Fibroblast of lung (primary cell): ENCODE data around the gene FCER2. TPM values are rescaled to one million over a fixed set of nuclear protein-coding genes. Genes with fewer than 3 reads are reported as not detected.

ENCODE experiments used
- DNase-seq, 2 donors: peaks; one replicate each; pipeline versions ENCODE4 v3.0.0 to v3.0.0-alpha.2; 2010; ENCODE audit warnings: low read depth in 2 of 2
- H2AFZ ChIP-seq: 2 replicates; pipeline ENCODE4 v1.5.1; 2012; ENCODE audit warnings: low read length, control low read depth, inconsistent platforms
- H3K27ac ChIP-seq: 2 replicates; pipeline ENCODE4 v1.5.1; 2011; ENCODE audit warnings: low read length, control low read depth; ENCODE audit not compliant: insufficient read depth
- H3K27me3 ChIP-seq: 2 replicates; pipeline ENCODE4 v1.5.1; 2011; ENCODE audit warnings: mild to moderate bottlenecking, low read length; ENCODE audit not compliant: control insufficient read depth, insufficient read depth
- H3K36me3 ChIP-seq: 2 replicates; pipeline ENCODE4 v1.5.1; 2011; ENCODE audit warnings: low read length; ENCODE audit not compliant: control insufficient read depth, insufficient read depth
- H3K4me1 ChIP-seq: 2 replicates; pipeline ENCODE4 v1.5.1; 2011; ENCODE audit warnings: low read length; ENCODE audit not compliant: control insufficient read depth, insufficient read depth; ENCODE audit errors: extremely low read depth
- H3K4me2 ChIP-seq: 2 replicates; pipeline ENCODE4 v1.5.1; 2011; ENCODE audit warnings: low read length, control low read depth; ENCODE audit not compliant: insufficient read depth; ENCODE audit errors: extremely low read depth
- H3K4me3 ChIP-seq, 4 experiments: fragments of 200-600 bp in 1 of 4; sonication (generic) in 1 of 4; replicated peaks in 1 of 4; 2 replicates each; pipeline ENCODE4 v1.5.1; 2011 to 2016; ENCODE audit warnings: low read length in 4 of 4, low read depth in 3 of 4, mild to moderate bottlenecking in 3 of 4, control low read depth in 2 of 4, inconsistent platforms in 1 of 4, mixed read lengths in 1 of 4; ENCODE audit not compliant: insufficient read depth in 1 of 4; ENCODE audit errors: control extremely low read depth in 1 of 4
- H3K79me2 ChIP-seq: 2 replicates; pipeline ENCODE4 v1.5.1; 2012; ENCODE audit warnings: mild to moderate bottlenecking, low read length, inconsistent platforms; ENCODE audit not compliant: control insufficient read depth, insufficient read depth
- H3K9ac ChIP-seq: 2 replicates; pipeline ENCODE4 v1.5.1; 2011; ENCODE audit warnings: mild to moderate bottlenecking, low read length, control low read depth; ENCODE audit not compliant: insufficient read depth
- H3K9me3 ChIP-seq: 2 replicates; pipeline ENCODE4 v1.5.1; 2012; ENCODE audit warnings: low read depth, low read length; ENCODE audit not compliant: control insufficient read depth, insufficient read depth
- H4K20me1 ChIP-seq: 2 replicates; pipeline ENCODE4 v1.5.1; 2011; ENCODE audit warnings: low read length; ENCODE audit not compliant: control insufficient read depth, insufficient read depth; ENCODE audit errors: extremely low read depth
- EZH2 ChIP-seq: IDR thresholded peaks from 2 replicates; pipeline ENCODE4 v1.5.1; 2012; ENCODE audit warnings: low read length, control low read depth, mild to moderate bottlenecking; ENCODE audit errors: missing control alignments
- polyA plus RNA-seq, 2 donors: library from polyadenylated mRNA; depleted of rRNA in 1 of 2; stranded (reverse) in 1 of 2; unstranded in 1 of 2; fragments of >200 nt; gene quantifications; 2 replicates each; pipeline ENCODE4 v1.2.1, GENCODE V29; 2011 to 2012; ENCODE audit warnings: missing spikeins in 1 of 2
- total RNA-seq: library from RNA; depleted of rRNA; stranded (reverse); fragments of >200 nt; gene quantifications from 2 replicates; pipeline ENCODE4 v1.2.1, GENCODE V29; 2014
- TF ChIP-seq, protein P1 (sequence below), 2 donors: IDR thresholded peaks in 1 of 2; conservative IDR thresholded peaks in 1 of 2; 1 replicate in 1 of 2; 2 replicates in 1 of 2; pipeline ENCODE4 v1.5.1; 2011 to 2012; ENCODE audit warnings: low read length in 2 of 2, control low read depth in 1 of 2, inconsistent platforms in 1 of 2, low read depth in 1 of 2, mild to moderate bottlenecking in 1 of 2

FCER2 gene
- total and polyA plus RNA-seq, 2 donors (not counting 1 experiment from before 2014, with no cell fraction given), result not detected

DNA sequence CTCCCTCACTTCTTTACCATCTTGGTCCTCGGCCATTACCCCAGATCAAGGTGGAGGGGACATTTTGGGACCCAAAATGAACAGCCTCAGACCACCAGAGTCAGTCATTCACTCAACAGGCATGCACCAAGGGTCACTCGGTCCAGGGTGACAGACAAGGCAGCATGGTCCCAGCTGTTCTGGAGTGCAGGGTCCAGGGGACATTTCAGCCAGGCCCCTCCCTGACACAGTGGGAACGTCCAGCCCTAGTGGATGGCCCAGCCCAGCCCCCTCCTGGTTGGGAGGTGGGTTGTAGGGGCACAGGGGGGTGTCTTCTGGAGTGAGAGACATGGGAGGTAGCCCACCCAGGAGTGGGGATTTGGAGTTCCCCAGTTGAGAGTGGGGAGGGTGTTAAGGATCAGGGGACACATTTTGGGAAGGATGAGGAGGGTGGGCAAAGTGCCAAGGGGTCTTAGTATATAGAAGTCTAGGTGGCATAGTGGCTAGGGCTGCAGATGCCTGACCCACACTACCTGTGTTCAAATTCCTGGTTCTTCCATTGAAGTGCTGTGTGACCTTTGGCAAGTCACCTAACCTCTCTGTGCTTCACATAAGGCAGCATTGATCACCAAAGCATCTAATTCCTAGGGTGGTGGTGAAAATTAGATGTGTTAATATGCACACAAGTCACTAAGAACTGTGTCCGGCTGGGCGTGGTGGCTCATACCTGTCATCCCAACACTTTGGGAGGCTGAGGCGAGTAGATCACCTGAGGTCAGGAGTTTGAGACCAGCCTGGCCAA is 2.5 kb upstream of the FCER2 start:
- DNase-seq, result no peak
- H3K79me2 ChIP-seq, result no peaks in the 10 kb centered on the region
- H3K27ac ChIP-seq, result no peak overlapping the region
- H2AFZ ChIP-seq, result no peak overlapping the region
- no peaks in the 10 kb centered on the region for H3K9me3 ChIP-seq
- no peaks in the 10 kb centered on the region for H3K36me3 ChIP-seq
- no peaks in the 10 kb centered on the region for H4K20me1 ChIP-seq
- no peaks in the 10 kb centered on the region for H3K27me3 ChIP-seq
- no peak overlapping the region for H3K9ac ChIP-seq
- H3K4me2 ChIP-seq, result no peak overlapping the region
- TF ChIP-seq EZH2, result no peak
- TF ChIP-seq, protein P1, sequence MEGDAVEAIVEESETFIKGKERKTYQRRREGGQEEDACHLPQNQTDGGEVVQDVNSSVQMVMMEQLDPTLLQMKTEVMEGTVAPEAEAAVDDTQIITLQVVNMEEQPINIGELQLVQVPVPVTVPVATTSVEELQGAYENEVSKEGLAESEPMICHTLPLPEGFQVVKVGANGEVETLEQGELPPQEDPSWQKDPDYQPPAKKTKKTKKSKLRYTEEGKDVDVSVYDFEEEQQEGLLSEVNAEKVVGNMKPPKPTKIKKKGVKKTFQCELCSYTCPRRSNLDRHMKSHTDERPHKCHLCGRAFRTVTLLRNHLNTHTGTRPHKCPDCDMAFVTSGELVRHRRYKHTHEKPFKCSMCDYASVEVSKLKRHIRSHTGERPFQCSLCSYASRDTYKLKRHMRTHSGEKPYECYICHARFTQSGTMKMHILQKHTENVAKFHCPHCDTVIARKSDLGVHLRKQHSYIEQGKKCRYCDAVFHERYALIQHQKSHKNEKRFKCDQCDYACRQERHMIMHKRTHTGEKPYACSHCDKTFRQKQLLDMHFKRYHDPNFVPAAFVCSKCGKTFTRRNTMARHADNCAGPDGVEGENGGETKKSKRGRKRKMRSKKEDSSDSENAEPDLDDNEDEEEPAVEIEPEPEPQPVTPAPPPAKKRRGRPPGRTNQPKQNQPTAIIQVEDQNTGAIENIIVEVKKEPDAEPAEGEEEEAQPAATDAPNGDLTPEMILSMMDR (conservative IDR thresholded peaks at IDR 0.05 in 1 of 2, IDR thresholded peaks at IDR 0.05 in 1 of 2; ENCODE audit: low read depth in 1 of 2, low read length in 2 of 2), result no peak
- no peak overlapping the region for H3K4me3 ChIP-seq
- no peaks in the 10 kb centered on the region for H3K4me1 ChIP-seq

DNA sequence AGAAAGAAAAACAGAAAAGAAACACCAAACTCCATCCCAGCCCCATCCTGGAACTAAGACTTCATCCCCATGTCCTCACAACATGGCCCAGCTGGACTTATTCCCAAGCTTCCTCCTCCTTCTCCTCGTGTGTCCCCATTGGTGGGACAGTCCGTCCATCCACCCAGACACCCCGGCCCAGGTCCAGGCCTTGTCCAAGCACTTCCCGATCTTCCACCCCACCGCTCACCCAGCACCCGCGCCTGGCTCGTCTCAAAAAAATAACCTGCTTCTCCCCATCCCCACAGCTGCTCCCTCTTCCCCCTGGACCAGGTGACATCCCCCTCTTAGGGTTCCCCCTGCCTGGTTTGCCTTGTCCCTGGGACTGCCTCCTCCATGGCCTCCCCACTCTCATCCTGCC is 1.4 kb upstream of the FCER2 start:
- H3K27me3 ChIP-seq, result no peaks in the 10 kb centered on the region
- no peak overlapping the region for H3K4me2 ChIP-seq
- no peaks in the 10 kb centered on the region for H3K36me3 ChIP-seq
- H4K20me1 ChIP-seq, result no peaks in the 10 kb centered on the region
- H3K27ac ChIP-seq, result no peak overlapping the region
- no peaks in the 10 kb centered on the region for H3K9me3 ChIP-seq
- no peak overlapping the region for H3K9ac ChIP-seq
- no peak for DNase-seq
- TF ChIP-seq, protein P1 (conservative IDR thresholded peaks at IDR 0.05 in 1 of 2, IDR thresholded peaks at IDR 0.05 in 1 of 2; ENCODE audit: low read depth in 1 of 2, low read length in 2 of 2), result no peak
- TF ChIP-seq EZH2, result no peak
- H3K4me3 ChIP-seq, result no peak overlapping the region
- H3K79me2 ChIP-seq, result no peaks in the 10 kb centered on the region
- H3K4me1 ChIP-seq, result no peaks in the 10 kb centered on the region
- no peak overlapping the region for H2AFZ ChIP-seq

DNA sequence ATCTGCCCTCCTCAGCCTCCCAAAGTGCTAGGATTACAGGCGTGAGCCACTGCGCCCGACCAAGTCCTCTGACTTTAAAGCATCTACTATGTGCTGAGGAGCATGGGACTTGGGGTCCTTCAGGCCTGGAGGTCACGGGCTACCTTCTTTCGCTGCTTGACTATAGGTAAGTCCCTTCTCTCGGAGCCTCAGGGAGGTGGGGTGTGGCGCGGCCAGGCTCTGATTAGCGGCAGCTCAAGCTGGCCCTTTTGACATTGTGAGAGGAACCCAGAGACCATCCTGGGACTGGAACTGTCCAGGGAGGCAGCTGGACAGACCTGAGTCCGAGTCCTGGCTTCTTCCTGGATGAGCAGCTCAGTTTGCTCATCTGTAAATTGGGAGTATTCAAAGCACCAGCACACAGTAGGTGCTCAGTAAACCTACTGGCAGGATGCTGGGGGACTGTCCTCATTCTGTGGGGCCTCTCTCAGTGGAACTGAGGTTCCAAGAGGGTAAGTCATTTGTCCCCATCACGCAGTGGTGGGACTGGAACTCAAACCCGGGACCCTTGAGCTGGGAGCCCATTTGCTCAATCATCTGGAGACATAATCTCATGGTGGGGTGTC is 780 bp downstream of the FCER2 start:
- Histone ChIP-seq H3K4me2 (no peak overlapping the region), H4K20me1 (no peaks in the 10 kb centered on the region), H3K27ac (no peak overlapping the region), H3K4me3 (no peak overlapping the region), H3K9ac (no peak overlapping the region), H3K9me3 (no peaks in the 10 kb centered on the region), H2AFZ (no peak overlapping the region), H3K36me3 (no peaks in the 10 kb centered on the region), H3K79me2 (no peaks in the 10 kb centered on the region), H3K27me3 (no peaks in the 10 kb centered on the region), H3K4me1 (no peaks in the 10 kb centered on the region)
- DNase-seq, result no peak
- TF ChIP-seq, protein P1 (conservative IDR thresholded peaks at IDR 0.05 in 1 of 2, IDR thresholded peaks at IDR 0.05 in 1 of 2; ENCODE audit: low read depth in 1 of 2, low read length in 2 of 2), result no peak
- TF ChIP-seq EZH2, result no peak
